GM19240 (cell line): ENCODE results near the gene CDK14.
A peak's percentile ranks its signal among the peaks of the same experiment; 100 is the strongest.

Source experiments
- DNase-seq: peaks from one replicate; pipeline ENCODE4 v3.0.0; 2011; ENCODE audit warnings: low spot score; ENCODE audit not compliant: insufficient read length

Gene CDK14

GRCh38 chr7:90595801-90596670 lies at the start of gene CDK14:
CDK14 (plus strand) TSS chr7:90596321; CDS start chr7:90596628, 307 bp downstream.
- DNase-seq, result peak; percentile 51

GRCh38 chr7:90551036-90551435 lies 45.1 kb upstream of the CDK14 start:
- no peak for DNase-seq

GRCh38 chr7:90552521-90552920 lies 43.6 kb upstream of the CDK14 start:
- DNase-seq, result no peak

- no peak for DNase-seq
Observed at GRCh38 chr7:90560730-90561129, 35.4 kb upstream of the CDK14 start.

- no peak for DNase-seq
Observed at GRCh38 chr7:90563286-90563685, 32.8 kb upstream of the CDK14 start.

- no peak for DNase-seq
Observed at GRCh38 chr7:90564455-90564854, 31.7 kb upstream of the CDK14 start.

- DNase-seq, result no peak
Observed at GRCh38 chr7:90568213-90568612, 27.9 kb upstream of the CDK14 start.

GRCh38 chr7:90569368-90569767 lies 26.8 kb upstream of the CDK14 start:
- no peak for DNase-seq

- DNase-seq, result no peak
Observed at GRCh38 chr7:90570373-90570959, 25.7 kb upstream of the CDK14 start.

GRCh38 chr7:90574146-90574819 lies 21.8 kb upstream of the CDK14 start:
- no peak for DNase-seq

GRCh38 chr7:90574820-90575187 lies 21.3 kb upstream of the CDK14 start:
- no peak for DNase-seq

GRCh38 chr7:90579181-90579688 lies 16.9 kb upstream of the CDK14 start:
- DNase-seq, result no peak

- no peak for DNase-seq
Observed at GRCh38 chr7:90580051-90580450, 16.1 kb upstream of the CDK14 start.

- DNase-seq, result no peak
Observed at GRCh38 chr7:90582164-90582563, 14.0 kb upstream of the CDK14 start.

- DNase-seq, result no peak
Observed at GRCh38 chr7:90584378-90584777, 11.7 kb upstream of the CDK14 start.

GRCh38 chr7:90586091-90586490 lies 10.0 kb upstream of the CDK14 start:
- no peak for DNase-seq

- no peak for DNase-seq
Observed at GRCh38 chr7:90587766-90588165, 8.4 kb upstream of the CDK14 start.

GRCh38 chr7:90592033-90592432 lies 4.1 kb upstream of the CDK14 start:
- DNase-seq, result no peak

- no peak for DNase-seq
Observed at GRCh38 chr7:90593205-90593604, 2.9 kb upstream of the CDK14 start.

- no peak for DNase-seq
Observed at GRCh38 chr7:90594751-90595317, 1.3 kb upstream of the CDK14 start.

- DNase-seq, result no peak
Observed at GRCh38 chr7:90595342-90595800, 750 bp upstream of the CDK14 start.
